GM18507 (cell line): ENCODE results near the gene ZDHHC3.
A peak's percentile ranks its signal among the peaks of the same experiment; 100 is the strongest.

Experiments
- DNase-seq: peaks from one replicate; pipeline ENCODE4 v3.0.0; 2011; ENCODE audit warnings: low read depth; ENCODE audit not compliant: insufficient read length; ENCODE audit errors: extremely low spot score
- FAIRE-seq: peaks from 2 replicates; lab custom pipeline; 2011; peaks lifted over from hg19 to GRCh38; lab: Jason Lieb, UNC

The ZDHHC3 gene

GRCh38 chr3:44932986-44933944 is 42.7 kb downstream of the ZDHHC3 start:
- FAIRE-seq, result no peak
- no peak for DNase-seq

GRCh38 chr3:44932271-44932670 is 43.7 kb downstream of the ZDHHC3 start:
- no peak for DNase-seq
- no peak for FAIRE-seq

- no peak for DNase-seq
- FAIRE-seq, result no peak
These were observed 44.2 kb downstream of the ZDHHC3 start for GRCh38 chr3:44931791-44932190.

GRCh38 chr3:44930911-44931310 is 45.1 kb downstream of the ZDHHC3 start:
- no peak for DNase-seq
- FAIRE-seq, result no peak

GRCh38 chr3:44929782-44930181 is 46.2 kb downstream of the ZDHHC3 start:
- DNase-seq (no peak), FAIRE-seq (no peak)

GRCh38 chr3:44927371-44927770 is 48.6 kb downstream of the ZDHHC3 start:
- no peak for DNase-seq
- no peak for FAIRE-seq

GRCh38 chr3:44926921-44927320 is 49.1 kb downstream of the ZDHHC3 start:
- DNase-seq, result no peak
- no peak for FAIRE-seq

- no peak for DNase-seq
- FAIRE-seq, result no peak
These were observed 49.8 kb downstream of the ZDHHC3 start for GRCh38 chr3:44926172-44926571.

- DNase-seq (no peak), FAIRE-seq (no peak)
These were observed 51.4 kb downstream of the ZDHHC3 start for GRCh38 chr3:44924457-44925084.

GRCh38 chr3:44923632-44924456 is 52.1 kb downstream of the ZDHHC3 start:
- DNase-seq, result no peak
- FAIRE-seq, result no peak

GRCh38 chr3:44920081-44920480 is 55.9 kb downstream of the ZDHHC3 start:
- FAIRE-seq (no peak), DNase-seq (no peak)

- DNase-seq (no peak), FAIRE-seq (no peak)
These were observed 57.4 kb downstream of the ZDHHC3 start for GRCh38 chr3:44918581-44918980.

GRCh38 chr3:44918087-44918486 is 57.9 kb downstream of the ZDHHC3 start:
- FAIRE-seq (no peak), DNase-seq (no peak)

GRCh38 chr3:44915702-44916438 is 60.1 kb downstream of the ZDHHC3 start:
- FAIRE-seq, result no peak
- DNase-seq, result no peak

- no peak for FAIRE-seq
These were observed 61.0 kb downstream of the ZDHHC3 start for GRCh38 chr3:44914936-44915335.

GRCh38 chr3:44913868-44914468 is 62.0 kb downstream of the ZDHHC3 start:
- peak; percentile 47 for FAIRE-seq
- peak; percentile 54 for DNase-seq

More at GRCh38 chr3:44914936-44915335, 61.0 kb downstream of the ZDHHC3 start:
- DNase-seq, result no peak

GRCh38 chr3:44910693-44911092 is 65.3 kb downstream of the ZDHHC3 start:
- DNase-seq (no peak), FAIRE-seq (no peak)

- DNase-seq (no peak), FAIRE-seq (no peak)
These were observed 66.9 kb downstream of the ZDHHC3 start for GRCh38 chr3:44909063-44909462.

GRCh38 chr3:44907612-44908011 is 68.4 kb downstream of the ZDHHC3 start:
- no peak for DNase-seq
- no peak for FAIRE-seq
